ENCODE data around the gene COG1. TPM values are rescaled to one million over a fixed set of nuclear protein-coding genes. Genes with fewer than 3 reads are reported as not detected.

Gene COG1
- total and polyA plus RNA-seq, 2 of the 8 experiments (the other 6 are each of a cell fraction or from before 2014, with no cell fraction given): 11.0 to 19.5 TPM

DNA sequence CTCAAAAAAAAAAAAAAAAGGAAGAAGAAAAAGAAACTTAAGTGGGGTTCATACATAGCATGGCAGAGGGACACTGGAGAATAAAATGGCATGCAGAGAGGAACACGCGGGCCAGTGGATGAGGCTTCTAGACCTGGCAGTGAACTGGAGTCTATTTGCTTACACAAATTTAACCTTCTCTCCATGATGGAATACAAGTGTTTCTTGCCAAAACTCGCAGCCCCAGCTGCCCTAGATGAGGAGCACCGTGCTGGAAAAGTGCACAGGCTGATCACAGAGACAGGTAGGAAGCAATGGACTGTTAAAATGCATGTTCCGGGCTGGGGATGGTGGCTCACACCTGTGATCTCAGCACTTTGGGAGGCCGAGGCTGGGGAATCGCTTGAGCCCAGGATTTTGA lies 18.7 kb upstream of the COG1 start:
- no peak overlapping the region for H4K5ac ChIP-seq (ENCODE audit: insufficient read length, low read depth, low read length)
- no peak for DNase-seq (ENCODE audit: low read depth in 1 of 2, low spot score in 2 of 2)
- WGBS, 2 experiments (ENCODE audit: extremely low coverage in 1 of 2, insufficient coverage in 1 of 2, insufficient read length in 1 of 2, insufficient replicate concordance in 2 of 2, low coverage in 1 of 2, low lambda C conversion rate in 2 of 2, missing lambda C conversion rate in 1 of 2): 88% methylated on average over 7 of the region's 7 CpGs; no CpG with 5 or more reads in 1 of the 2 experiments
- no peak overlapping the region for H3K27ac ChIP-seq (ENCODE audit: low read depth, low read length)
- H3K9ac ChIP-seq (replicated peaks in 1 of 4; ENCODE audit: extremely low read depth in 1 of 4, low read depth in 3 of 4, low read length in 3 of 4): no peak overlapping the region
- H3K4ac ChIP-seq (replicated peaks; ENCODE audit: insufficient read length, low read depth, low read length): no peak overlapping the region
- H2BK20ac ChIP-seq (ENCODE audit: low read length): no peak overlapping the region
- no peaks in the 10 kb centered on the region for H4K20me1 ChIP-seq (replicated peaks in 1 of 2; ENCODE audit: control insufficient read depth in 1 of 2, insufficient read depth in 2 of 2, low read length in 2 of 2)
- H3K4me1 ChIP-seq (replicated peaks in 1 of 4; ENCODE audit: control insufficient read depth in 3 of 4, insufficient read depth in 4 of 4, low read length in 3 of 4): peaks cover 0 to 5% (median 3%) of the 10 kb centered on the region in 4 experiments; a peak in 3 of 7 replicates
- ChIA-PET POLR2A (ENCODE audit: partially characterized antibody) (interaction anchor here (1.2 to 1.7 kb wide), 2 partner anchors 9 to 15 kb away, joined by 3 read pairs; partner anchors contain the start of gene SSTR2), CTCF (ENCODE audit: partially characterized antibody) (interaction anchor here (1.0 to 1.3 kb wide), 2 partner anchors 27 to 449 kb away, joined by 3 to 5 read pairs; no protein-coding TSS in a partner anchor)
- H2AFZ ChIP-seq (ENCODE audit: low read length): no peak overlapping the region
- H3K27me3 ChIP-seq (replicated peaks in 1 of 4; ENCODE audit: control insufficient read depth in 3 of 4, extremely low read depth in 1 of 4, insufficient read depth in 3 of 4, low read length in 3 of 4): no peaks in the 10 kb centered on the region
- no peak overlapping the region for H4K91ac ChIP-seq (replicated peaks; ENCODE audit: insufficient read length, low read length)
- H3K79me1 ChIP-seq (ENCODE audit: low read depth, low read length): no peaks in the 10 kb centered on the region; the same call in 1 of the 2 replicates
- H3K23me2 ChIP-seq (ENCODE audit: low read depth, low read length): no peaks in the 10 kb centered on the region; the same call in 1 of the 2 replicates
- H2BK15ac ChIP-seq (ENCODE audit: low read length): no peak overlapping the region
- peaks cover 0 to 3% (median under 1%) of the 10 kb centered on the region in 4 experiments; a peak in 2 of 8 replicates for H3K36me3 ChIP-seq (ENCODE audit: control insufficient read depth in 2 of 4, insufficient read depth in 4 of 4, low read length in 3 of 4)
- no peak overlapping the region for H3K56ac ChIP-seq (replicated peaks; ENCODE audit: insufficient read length, low read depth, low read length)
- no peak overlapping the region for H3K23ac ChIP-seq (ENCODE audit: insufficient read length)
- peaks cover 0 to 2% of the 10 kb centered on the region in 2 experiments; a peak in 1 of 4 replicates for H3K79me2 ChIP-seq (ENCODE audit: control insufficient read depth in 1 of 2, insufficient read depth in 2 of 2, low read length in 2 of 2)
- no peak overlapping the region for H3K18ac ChIP-seq (ENCODE audit: extremely low read depth, low read length)
- no peak overlapping the region for H2BK5ac ChIP-seq (ENCODE audit: low read depth, low read length)
- H2BK120ac ChIP-seq (replicated peaks; ENCODE audit: low read depth, low read length): no peak overlapping the region
- no peaks in the 10 kb centered on the region; a peak in 1 of 4 replicates for H3K9me3 ChIP-seq (ENCODE audit: insufficient read depth in 2 of 2, low read depth in 1 of 2, low read length in 1 of 2)
- no peak overlapping the region for H2AK5ac ChIP-seq (ENCODE audit: low read depth, low read length)
- H3K4me3 ChIP-seq (ENCODE audit: extremely low read depth in 1 of 4, insufficient read depth in 2 of 4, low read depth in 3 of 4, low read length in 4 of 4): no peak overlapping the region
- H3K14ac ChIP-seq (ENCODE audit: insufficient read length): no peak overlapping the region
- no peak for FAIRE-seq
- no peak overlapping the region for H3K4me2 ChIP-seq (ENCODE audit: insufficient read depth in 1 of 2, low read depth in 2 of 2, low read length in 2 of 2)
- no peak overlapping the region for H2BK12ac ChIP-seq (ENCODE audit: low read depth, low read length)
- no peak overlapping the region for H4K8ac ChIP-seq (ENCODE audit: extremely low read depth, insufficient read depth, low read length)
- TF ChIP-seq TEAD4 (IDR thresholded peaks at IDR 0.05; ENCODE audit: low read depth, low read length) (no peak), SIRT6 (IDR thresholded peaks at IDR 0.05; ENCODE audit: low read length) (no peak), CHD2 (IDR thresholded peaks at IDR 0.05; ENCODE audit: low read length) (no peak), POLR2A (IDR thresholded peaks at IDR 0.05; ENCODE audit: control extremely low read depth in 1 of 2, low read depth in 2 of 2, low read length in 2 of 2) (no peak), SIX5 (IDR thresholded peaks at IDR 0.05; ENCODE audit: low read depth, low read length) (no peak), SP2 (IDR thresholded peaks at IDR 0.05; ENCODE audit: low read length) (no peak), SIN3A (conservative IDR thresholded peaks at IDR 0.05 in 1 of 2, IDR thresholded peaks at IDR 0.05 in 1 of 2; ENCODE audit: low read depth in 1 of 2, low read length in 2 of 2) (no peak), TCF12 (IDR thresholded peaks at IDR 0.05; ENCODE audit: low read depth, low read length) (no peak), ZNF274 (IDR thresholded peaks at IDR 0.05; ENCODE audit: borderline replicate concordance, extremely low read depth, low read length) (no peak), NANOG (IDR thresholded peaks at IDR 0.05; ENCODE audit: insufficient read depth, low read depth, low read length, poor library complexity, severe bottlenecking) (no peak), JUN (IDR thresholded peaks at IDR 0.05; ENCODE audit: low read depth, low read length) (no peak), EP300 (IDR thresholded peaks at IDR 0.05; ENCODE audit: borderline replicate concordance in 1 of 2, low read depth in 2 of 2, low read length in 2 of 2) (no peak)
- TF ChIP-seq, protein P1, sequence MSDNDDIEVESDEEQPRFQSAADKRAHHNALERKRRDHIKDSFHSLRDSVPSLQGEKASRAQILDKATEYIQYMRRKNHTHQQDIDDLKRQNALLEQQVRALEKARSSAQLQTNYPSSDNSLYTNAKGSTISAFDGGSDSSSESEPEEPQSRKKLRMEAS (IDR thresholded peaks at IDR 0.05): no peak
- TF ChIP-seq, protein P2, sequence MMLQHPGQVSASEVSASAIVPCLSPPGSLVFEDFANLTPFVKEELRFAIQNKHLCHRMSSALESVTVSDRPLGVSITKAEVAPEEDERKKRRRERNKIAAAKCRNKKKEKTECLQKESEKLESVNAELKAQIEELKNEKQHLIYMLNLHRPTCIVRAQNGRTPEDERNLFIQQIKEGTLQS (IDR thresholded peaks at IDR 0.05; ENCODE audit: insufficient read depth, low read depth, low read length): no peak
